HG03175 (cell line): Measurements from ENCODE around the gene COBL.

Source experiments
- ATAC-seq: cut with Tn5 transposase; IDR thresholded peaks from one replicate; pipeline ENCODE4 v1.9.1; 2021; ENCODE audit warnings: mild to moderate bottlenecking, moderate library complexity; ENCODE audit not compliant: unreplicated experiment

The COBL gene

DNA sequence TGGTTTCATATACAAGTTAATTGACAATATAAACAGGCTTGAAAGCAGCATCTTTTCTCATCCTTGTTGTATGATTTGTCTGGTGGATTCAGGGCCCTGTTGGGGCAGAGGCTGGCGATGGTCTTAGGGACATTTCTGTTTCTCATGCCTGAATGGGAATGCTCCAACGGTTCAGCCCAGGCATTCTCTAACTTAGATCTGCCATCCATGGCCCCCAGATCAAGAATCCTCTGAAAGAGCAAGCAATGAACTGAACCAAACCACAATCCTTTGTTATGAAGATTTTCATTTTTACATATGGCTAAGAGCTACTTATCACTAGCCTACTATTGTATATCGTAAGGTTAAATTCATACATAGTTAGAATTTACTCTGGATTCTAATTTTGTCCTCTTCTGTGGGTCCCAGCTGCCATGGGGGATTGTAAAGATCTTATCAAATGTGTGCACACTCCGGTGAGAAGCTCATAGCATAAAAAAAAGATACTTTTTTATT is 163.9 kb downstream of the COBL start:
- no peak for ATAC-seq

- ATAC-seq = no peak
Observed at GRCh38 chr7:51151455-51151854, 165.2 kb downstream of the COBL start.

GRCh38 chr7:51150193-51150592 is 166.4 kb downstream of the COBL start:
- ATAC-seq = no peak

DNA sequence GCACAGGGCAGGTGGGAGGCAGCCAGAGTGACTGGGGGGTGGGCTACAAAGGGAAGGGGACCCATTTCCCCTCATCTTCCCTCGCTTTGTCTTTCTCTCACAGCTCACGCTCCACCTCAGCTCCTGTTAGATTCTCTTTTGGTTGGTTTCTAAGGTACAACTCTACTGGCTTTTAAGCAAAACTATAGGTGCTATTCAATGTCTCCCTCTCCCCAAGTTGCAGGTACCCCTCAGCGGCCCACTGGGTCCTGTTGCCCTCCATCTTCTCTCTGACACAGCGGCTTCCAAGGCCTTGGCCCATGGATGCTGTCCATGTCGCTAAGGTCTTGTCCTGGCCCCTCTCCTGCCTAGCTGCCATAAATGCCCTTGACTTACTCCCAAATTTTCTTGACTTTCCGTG is 168.4 kb downstream of the COBL start:
- no peak for ATAC-seq

GRCh38 chr7:51146816-51147586 is 169.6 kb downstream of the COBL start:
- ATAC-seq = no peak

- no peak for ATAC-seq
Observed at GRCh38 chr7:51144178-51144577, 172.4 kb downstream of the COBL start.

GRCh38 chr7:51142741-51143385 is 173.7 kb downstream of the COBL start:
- ATAC-seq = no peak

DNA sequence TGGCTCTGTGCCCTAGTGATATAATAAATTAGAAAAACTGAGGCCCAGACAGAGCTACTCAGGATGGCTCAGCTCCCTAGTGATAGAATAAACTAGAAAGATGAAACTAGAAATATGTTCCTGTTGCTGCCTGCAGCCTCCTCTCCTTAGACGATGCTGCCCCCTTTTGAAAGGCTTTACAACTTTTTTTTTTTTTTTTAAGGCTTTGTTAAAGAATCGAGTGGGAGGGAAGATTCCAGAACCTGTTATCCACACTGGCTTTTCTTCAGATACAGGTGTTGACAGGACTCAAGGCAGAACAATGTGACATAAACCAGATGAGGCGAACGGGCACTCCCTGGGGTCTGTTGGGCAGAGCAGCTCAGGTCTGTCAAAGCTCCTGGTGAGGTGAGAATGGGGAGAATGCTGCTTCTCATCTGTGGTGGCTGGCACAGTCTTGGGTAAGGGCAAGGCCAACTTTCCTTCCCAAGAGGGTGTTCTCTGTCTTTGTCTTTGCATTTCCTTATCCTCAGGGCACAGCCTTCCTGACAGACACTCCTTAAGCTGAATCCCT is 175.1 kb downstream of the COBL start:
- no peak for ATAC-seq

GRCh38 chr7:51140199-51141164 is 176.1 kb downstream of the COBL start:
- ATAC-seq = no peak

GRCh38 chr7:51139796-51140195 is 176.8 kb downstream of the COBL start:
- ATAC-seq = no peak

DNA sequence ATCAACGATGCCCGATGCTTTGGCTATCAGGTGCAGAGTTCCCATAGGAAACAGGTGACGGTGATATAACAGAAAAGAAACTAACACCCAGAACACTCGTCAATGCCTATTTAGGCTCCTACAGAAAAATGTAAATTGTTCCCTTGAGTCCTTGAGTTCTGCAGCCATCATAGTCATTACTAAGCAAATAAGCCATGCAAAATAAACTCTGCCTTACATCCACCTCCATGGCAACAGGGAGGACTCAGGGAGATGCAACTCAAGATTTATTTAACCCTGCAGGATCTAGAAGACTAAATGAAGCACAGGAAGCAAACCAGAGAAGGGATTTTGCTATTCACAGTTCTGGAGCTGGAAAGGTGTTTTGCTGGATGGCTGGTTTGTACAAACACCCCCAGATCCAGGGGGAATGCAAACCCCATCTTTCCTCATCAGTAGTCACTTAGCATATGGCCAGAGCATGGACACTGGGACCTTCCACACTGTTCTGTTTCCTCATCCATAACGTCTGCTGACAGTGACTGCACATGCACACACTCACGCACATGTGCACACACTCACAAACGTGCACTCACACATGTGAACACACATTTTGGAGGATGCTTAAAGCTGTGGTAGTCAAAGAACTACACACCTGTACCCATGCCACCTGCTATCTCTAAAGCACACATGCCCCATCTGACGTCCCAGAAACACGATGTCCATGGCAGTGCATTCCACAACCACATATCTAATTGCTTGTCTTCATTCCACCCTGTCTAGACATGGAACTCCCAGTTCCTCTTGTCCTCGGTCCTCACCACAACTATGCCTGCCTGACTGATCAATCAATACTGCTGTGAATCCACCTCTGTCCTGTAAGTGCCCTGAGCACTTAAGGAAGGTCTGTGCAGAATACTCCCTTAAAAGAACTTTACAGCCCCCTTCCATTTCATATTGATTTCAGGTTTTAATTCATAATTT is 178.2 kb downstream of the COBL start:
- ATAC-seq = no peak

- no peak for ATAC-seq
Observed at GRCh38 chr7:51135576-51135975, 181.0 kb downstream of the COBL start.

DNA sequence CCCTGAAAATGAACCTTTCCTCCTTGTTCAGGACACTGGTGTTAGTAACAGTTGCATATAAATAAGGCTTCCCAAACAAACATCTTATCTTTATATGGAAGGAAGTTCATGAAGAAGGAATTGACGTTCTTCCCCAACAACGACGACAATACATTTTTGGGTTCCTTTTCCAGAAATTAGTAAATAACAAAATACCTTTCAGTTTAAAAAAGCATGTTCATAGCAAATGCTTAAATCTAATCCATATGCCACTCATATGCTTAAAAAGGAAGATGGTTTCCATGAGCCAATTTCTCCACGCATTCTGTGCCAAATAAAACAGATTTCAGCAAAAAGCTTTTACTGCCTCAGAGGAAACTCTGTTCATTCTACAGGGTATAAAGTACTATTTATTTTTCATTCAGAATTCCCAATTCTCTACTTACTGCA is 182.6 kb downstream of the COBL start:
- ATAC-seq = no peak

- no peak for ATAC-seq
Observed at GRCh38 chr7:51132661-51133060, 183.9 kb downstream of the COBL start.

GRCh38 chr7:51129527-51130472 is 186.8 kb downstream of the COBL start:
- ATAC-seq = no peak

DNA sequence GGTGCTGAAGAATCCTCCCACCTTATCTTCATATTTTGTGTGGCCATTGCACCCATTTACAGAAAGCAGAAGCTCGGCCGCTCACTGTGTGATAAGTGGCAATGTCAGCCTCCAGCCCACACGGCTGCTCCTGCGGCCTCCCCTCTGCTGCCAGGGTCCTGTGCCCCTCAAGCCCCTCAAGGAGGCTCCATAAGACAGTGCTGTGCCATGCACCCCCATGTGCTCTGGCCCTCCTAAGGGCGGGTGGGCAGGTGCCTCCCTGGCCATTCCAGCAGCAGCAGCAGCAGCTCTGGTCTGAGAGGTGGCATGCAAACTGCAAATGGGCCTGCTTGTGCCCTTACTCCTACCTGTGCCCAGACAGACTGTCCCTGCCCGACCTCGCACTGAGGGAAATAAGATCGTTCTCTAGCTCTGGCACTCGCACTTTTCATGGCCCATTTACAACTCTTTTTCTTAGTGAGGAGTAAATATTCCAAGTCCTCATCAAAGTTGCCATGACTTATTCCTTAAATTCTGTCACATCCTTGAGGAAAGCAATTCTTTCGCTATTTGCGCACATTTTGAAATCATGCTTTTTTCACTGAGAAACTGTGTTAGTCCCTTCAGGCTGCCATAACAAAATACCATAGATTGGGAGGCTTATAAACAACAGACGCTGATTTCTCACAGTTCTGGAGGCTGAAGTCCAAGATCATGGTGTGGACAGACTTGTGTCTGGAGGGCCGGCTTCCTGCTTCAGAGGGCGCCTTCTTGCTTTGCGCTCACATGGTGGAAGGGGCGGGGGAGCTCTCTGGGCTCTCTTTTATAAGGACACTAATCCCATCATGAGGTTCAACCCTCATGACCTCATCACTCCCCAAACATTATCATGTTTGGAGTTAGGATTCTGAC is 187.8 kb downstream of the COBL start:
- ATAC-seq = no peak

DNA sequence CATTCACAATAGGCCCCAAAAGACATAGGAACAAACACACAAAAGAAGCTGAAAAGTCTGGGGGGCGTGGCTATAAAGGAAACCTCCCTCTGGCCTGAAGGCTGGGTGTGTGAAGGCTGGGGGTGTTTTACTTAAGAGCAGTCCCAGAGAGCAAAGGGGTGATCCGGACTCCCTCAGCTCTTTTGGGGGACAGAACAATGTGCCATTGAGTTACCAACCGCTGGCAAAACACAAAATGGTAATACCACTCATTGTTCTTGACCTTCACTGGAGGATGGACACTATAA is 189.0 kb downstream of the COBL start:
- ATAC-seq = no peak
